ENCODE measurements around the gene C1GALT1.
"Not testable (repeated sequence)": the region's sequence is repeated elsewhere in the genome, so short reads cannot be mapped to it uniquely, and the experiment has no call there.

The C1GALT1 gene

GRCh38 chr7:7188091-7188490 is 5.7 kb downstream of the C1GALT1 start:
- no peak for DNase-seq (ENCODE audit: extremely low read depth, low read depth)
- TF ChIP-seq, protein P1, sequence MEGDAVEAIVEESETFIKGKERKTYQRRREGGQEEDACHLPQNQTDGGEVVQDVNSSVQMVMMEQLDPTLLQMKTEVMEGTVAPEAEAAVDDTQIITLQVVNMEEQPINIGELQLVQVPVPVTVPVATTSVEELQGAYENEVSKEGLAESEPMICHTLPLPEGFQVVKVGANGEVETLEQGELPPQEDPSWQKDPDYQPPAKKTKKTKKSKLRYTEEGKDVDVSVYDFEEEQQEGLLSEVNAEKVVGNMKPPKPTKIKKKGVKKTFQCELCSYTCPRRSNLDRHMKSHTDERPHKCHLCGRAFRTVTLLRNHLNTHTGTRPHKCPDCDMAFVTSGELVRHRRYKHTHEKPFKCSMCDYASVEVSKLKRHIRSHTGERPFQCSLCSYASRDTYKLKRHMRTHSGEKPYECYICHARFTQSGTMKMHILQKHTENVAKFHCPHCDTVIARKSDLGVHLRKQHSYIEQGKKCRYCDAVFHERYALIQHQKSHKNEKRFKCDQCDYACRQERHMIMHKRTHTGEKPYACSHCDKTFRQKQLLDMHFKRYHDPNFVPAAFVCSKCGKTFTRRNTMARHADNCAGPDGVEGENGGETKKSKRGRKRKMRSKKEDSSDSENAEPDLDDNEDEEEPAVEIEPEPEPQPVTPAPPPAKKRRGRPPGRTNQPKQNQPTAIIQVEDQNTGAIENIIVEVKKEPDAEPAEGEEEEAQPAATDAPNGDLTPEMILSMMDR (IDR thresholded peaks at IDR 0.05; ENCODE audit: low read depth, low read length, missing control alignments) = no peak
- H3K4me3 ChIP-seq (replicated peaks; ENCODE audit: low read depth, low read length) = no peak overlapping the region

GRCh38 chr7:7188742-7189141 is 6.4 kb downstream of the C1GALT1 start:
- H3K4me3 ChIP-seq (replicated peaks; ENCODE audit: low read depth, low read length) = no peak overlapping the region
- TF ChIP-seq, protein P1 (IDR thresholded peaks at IDR 0.05; ENCODE audit: low read depth, low read length, missing control alignments) = no peak
- DNase-seq (ENCODE audit: extremely low read depth, low read depth) = no peak

- DNase-seq (ENCODE audit: extremely low read depth, low read depth) = no peak
- H3K4me3 ChIP-seq (replicated peaks; ENCODE audit: low read depth, low read length) = no peak overlapping the region
Measured at GRCh38 chr7:7190142-7190541, 7.8 kb downstream of the C1GALT1 start.

GRCh38 chr7:7191137-7191536 is 8.8 kb downstream of the C1GALT1 start:
- DNase-seq (ENCODE audit: extremely low read depth, low read depth) = no peak
- TF ChIP-seq, protein P1 (IDR thresholded peaks at IDR 0.05; ENCODE audit: low read depth, low read length, missing control alignments) = no peak
- H3K4me3 ChIP-seq (replicated peaks; ENCODE audit: low read depth, low read length) = no peak overlapping the region

More at GRCh38 chr7:7190142-7190541, 7.8 kb downstream of the C1GALT1 start:
- TF ChIP-seq, protein P1 (IDR thresholded peaks at IDR 0.05; ENCODE audit: low read depth, low read length, missing control alignments) = no peak

- not testable (repeated sequence) for DNase-seq (ENCODE audit: extremely low read depth, low read depth)
Measured at GRCh38 chr7:7192798-7193788, 10.7 kb downstream of the C1GALT1 start.

GRCh38 chr7:7199592-7199991 is 17.2 kb downstream of the C1GALT1 start:
- DNase-seq (ENCODE audit: extremely low read depth, low read depth) = not testable (repeated sequence)

More at GRCh38 chr7:7192798-7193788, 10.7 kb downstream of the C1GALT1 start:
- H3K4me3 ChIP-seq (replicated peaks; ENCODE audit: low read depth, low read length) = not testable (repeated sequence)

GRCh38 chr7:7200255-7200654 is 17.9 kb downstream of the C1GALT1 start:
- DNase-seq (ENCODE audit: extremely low read depth, low read depth); H3K4me3 ChIP-seq (replicated peaks; ENCODE audit: low read depth, low read length): not testable (repeated sequence)

More at GRCh38 chr7:7199592-7199991, 17.2 kb downstream of the C1GALT1 start:
- H3K4me3 ChIP-seq (replicated peaks; ENCODE audit: low read depth, low read length) = not testable (repeated sequence)

DNA sequence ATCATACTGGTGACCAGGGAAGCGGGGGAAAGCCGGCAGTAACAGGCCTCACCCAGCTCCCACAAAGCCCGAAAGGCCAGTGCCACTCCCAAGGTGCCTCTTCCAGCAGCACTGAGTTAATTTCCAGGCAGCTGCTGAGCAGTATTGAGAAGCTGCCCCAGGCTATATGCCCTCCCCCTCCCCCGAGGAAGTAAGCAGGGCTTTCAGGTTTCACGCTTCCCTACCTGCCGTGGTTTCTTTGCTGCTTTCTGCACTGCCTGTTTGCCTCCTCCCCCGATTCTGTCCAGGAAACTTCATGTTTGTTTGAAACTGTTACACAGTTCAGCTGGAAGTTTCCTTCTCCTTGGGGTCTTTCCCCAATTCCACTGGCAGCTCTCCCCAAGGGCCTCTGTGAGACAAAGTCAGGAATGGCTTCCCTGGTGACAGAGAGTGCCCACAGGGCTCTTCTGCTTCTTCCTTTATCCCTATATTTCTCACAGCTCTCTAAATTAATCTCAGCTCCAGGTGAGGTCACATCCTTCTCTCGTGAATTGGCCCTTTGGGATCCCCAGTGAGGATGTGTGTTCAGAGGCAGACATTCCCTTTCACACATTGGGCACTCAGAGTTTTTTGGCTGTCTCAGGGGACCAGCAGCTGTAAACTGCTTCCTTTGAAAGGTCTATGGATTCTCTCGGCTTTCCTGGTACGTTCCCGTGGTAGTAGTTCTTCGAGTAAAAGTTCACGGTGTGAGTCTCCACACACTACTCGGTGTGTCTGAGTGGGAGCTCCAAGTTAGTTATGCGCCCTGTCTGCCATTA is 19.4 kb downstream of the C1GALT1 start:
- no peak overlapping the region for H3K4me3 ChIP-seq (replicated peaks; ENCODE audit: low read depth, low read length)
- DNase-seq (ENCODE audit: extremely low read depth, low read depth) = no peak
- TF ChIP-seq, protein P1 (IDR thresholded peaks at IDR 0.05; ENCODE audit: low read depth, low read length, missing control alignments) = no peak

All from HFF-Myc (cell line).